Stomach (tissue), 9 donors: ENCODE data around the gene ULK4. TPM values are rescaled to one million over a fixed set of nuclear protein-coding genes. Genes with fewer than 3 reads are reported as not detected.

Experiments used
- DNase-seq, 2 donors: peaks; one replicate each; pipeline versions ENCODE4 v3.0.0 to v3.0.0-alpha.2; 2013 to 2019
- H3K27ac ChIP-seq, 5 donors: fragments of 200-600 bp in 4 of 5; sonication (generic) in 4 of 5; one replicate each; pipeline ENCODE4 v1.5.1; 2013 to 2019; ENCODE audit warnings: mild to moderate bottlenecking in 1 of 5, moderate library complexity in 1 of 5
- H3K27me3 ChIP-seq, 3 donors: fragments of 200-600 bp; sonication (generic); one replicate each; pipeline ENCODE4 v1.5.1; 2017 to 2019; ENCODE audit warnings: mixed run types in 1 of 3
- H3K36me3 ChIP-seq, 4 donors: fragments of 200-600 bp; sonication (generic); 1 replicate in 3 of 4; 2 replicates in 1 of 4; pipeline ENCODE4 v1.5.1; 2016 to 2019
- H3K4me1 ChIP-seq, 4 donors: fragments of 200-600 bp; sonication (generic); one replicate each; pipeline ENCODE4 v1.5.1; 2016 to 2019
- H3K4me3 ChIP-seq, 4 donors: fragments of 200-600 bp; sonication (generic) in 3 of 4; one replicate each; pipeline ENCODE4 v1.5.1; 2016 to 2019; ENCODE audit warnings: mild to moderate bottlenecking in 1 of 4
- H3K9me3 ChIP-seq, 4 donors: fragments of 200-600 bp; sonication (generic); one replicate each; pipeline ENCODE4 v1.5.1; 2016 to 2019
- CTCF ChIP-seq, 7 experiments: fragments of 450-650 bp in 4 of 7; fragments of 200-600 bp in 3 of 7; sonication (generic) in 3 of 7; IDR thresholded peaks; one replicate each; pipeline ENCODE4 v1.5.1; 2016 to 2019; ENCODE audit warnings: antibody characterized with exemption in 7 of 7, control low read depth in 2 of 7, mild to moderate bottlenecking in 1 of 7
- EP300 ChIP-seq: sonication (generic); formaldehyde crosslinking; IDR thresholded peaks from one replicate; pipeline ENCODE4 v1.6.1; 2017; ENCODE audit warnings: antibody characterized with exemption
- POLR2A ChIP-seq, 4 donors: fragments of 450-650 bp; IDR thresholded peaks; one replicate each; pipeline ENCODE4 v1.6.1; 2016; ENCODE audit warnings: antibody characterized with exemption in 4 of 4, control low read depth in 2 of 4, mild to moderate bottlenecking in 1 of 4, moderate library complexity in 1 of 4
- POLR2AphosphoS5 ChIP-seq, 3 donors: sonication (generic); formaldehyde crosslinking; IDR thresholded peaks; one replicate each; pipeline ENCODE4 v1.6.1; 2016; ENCODE audit warnings: antibody characterized with exemption in 3 of 3
- WGBS, 5 donors: extraction: QIAGEN DNeasy Blood & Tissue Kit in 3 of 5; methylation state at CpG; one replicate each; pipeline versions ENCODE4 v1.1.5 to v1.1.7; 2013 to 2018; 5-methylcytosine and 5-hydroxymethylcytosine counted together
- intact Hi-C: fragments of 100-400 bp; cut with DNase I; formaldehyde crosslinking; loops from one replicate; pipeline ENCODE4 v1.15.1; 2023; ENCODE audit warnings: low total_unique reads
- polyA plus RNA-seq, 3 donors: library from polyadenylated mRNA; stranded (reverse); fragments of 200-250 nt; gene quantifications; one replicate each; pipeline ENCODE4 v1.2.3, GENCODE V29; 2013
- total RNA-seq, 5 donors: library from RNA; depleted of rRNA; stranded (reverse); fragments of >200 nt; gene quantifications; one replicate each; pipeline versions ENCODE4 v1.1.0 to v1.2.3, GENCODE V29; 2014 to 2016
- donor health status: healthy with polysubstance abuse.
- donor health status: Bipolar disorder and iron deficiency.
- donor health status: healthy.

ULK4 gene
- total and polyA plus RNA-seq, 8 donors: 1.6 to 150 (median 7.4) TPM

DNA sequence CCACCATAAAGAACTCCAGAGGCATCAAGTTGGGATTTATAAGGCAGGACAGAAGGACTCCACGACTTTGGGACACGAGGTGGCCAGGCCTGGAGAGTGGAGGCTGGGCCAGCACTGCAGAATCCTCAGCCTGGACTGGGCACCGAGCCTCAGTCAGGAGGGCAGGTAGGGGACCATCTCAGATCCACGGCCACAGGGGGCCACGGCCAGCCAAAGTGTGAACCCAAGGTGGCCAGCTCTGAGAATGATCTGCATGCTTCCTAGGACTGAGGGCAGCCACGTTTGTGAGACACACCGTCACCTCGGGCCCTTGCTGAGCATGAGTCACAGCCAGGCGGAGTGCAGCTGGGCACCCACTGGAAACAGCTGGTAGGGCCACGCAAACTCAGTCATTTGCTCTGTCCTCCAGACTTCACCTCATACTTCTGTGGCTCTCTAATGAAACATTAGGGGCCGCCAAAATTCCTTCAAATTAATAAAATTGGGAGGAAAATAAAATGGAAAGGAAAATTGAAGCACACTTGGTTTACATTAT is 696.8 kb downstream of the ULK4 start:
- no peaks in the 10 kb centered on the region for H3K9me3 ChIP-seq
- DNase-seq: no peak
- no peak overlapping the region for H3K27ac ChIP-seq
- TF ChIP-seq EP300: no peak
- TF ChIP-seq CTCF (IDR thresholded peaks at IDR 0.05): no peak
- no peak for TF ChIP-seq POLR2A (IDR thresholded peaks at IDR 0.05)
- TF ChIP-seq POLR2AphosphoS5 (IDR thresholded peaks at IDR 0.05): no peak
- WGBS, 5 donors: 85 to 87% (median 86%) methylated on average over 7 to 11 of the region's 11 CpGs
- no peaks in the 10 kb centered on the region for H3K4me1 ChIP-seq
- no peak overlapping the region for H3K4me3 ChIP-seq
- H3K27me3 ChIP-seq: no peaks in the 10 kb centered on the region
- intact Hi-C loops: no loop called here
- no peaks in the 10 kb centered on the region for H3K36me3 ChIP-seq

DNA sequence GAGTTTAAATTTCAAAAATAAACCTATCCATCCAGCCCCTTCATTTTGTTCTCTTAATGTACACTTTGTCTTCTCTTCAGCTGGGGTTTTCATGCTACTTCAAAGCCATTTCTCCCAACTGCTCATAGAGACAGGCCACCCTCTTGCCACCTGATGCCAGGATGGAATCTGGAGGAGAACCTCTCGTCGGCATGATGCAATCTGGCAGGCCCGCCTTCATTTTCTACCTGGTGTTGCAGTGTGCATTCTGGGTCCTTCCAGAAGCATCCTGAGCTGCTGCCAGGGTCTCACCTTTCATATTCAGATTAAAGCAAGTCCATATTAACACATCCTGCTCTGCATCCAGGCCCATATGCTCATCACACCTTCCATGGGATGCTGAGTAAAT is 701.8 kb downstream of the ULK4 start:
- intact Hi-C loops: no loop called here
- 91 to 98% (median 93%) methylated on average over 3 of the region's 3 CpGs for WGBS, 5 donors
- Histone ChIP-seq H3K4me1 (no peaks in the 10 kb centered on the region), H3K27ac (no peak overlapping the region), H3K9me3 (no peaks in the 10 kb centered on the region), H3K27me3 (no peaks in the 10 kb centered on the region), H3K36me3 (no peaks in the 10 kb centered on the region), H3K4me3 (no peak overlapping the region)
- DNase-seq: no peak
- TF ChIP-seq EP300: no peak
- no peak for TF ChIP-seq POLR2AphosphoS5 (IDR thresholded peaks at IDR 0.05)

DNA sequence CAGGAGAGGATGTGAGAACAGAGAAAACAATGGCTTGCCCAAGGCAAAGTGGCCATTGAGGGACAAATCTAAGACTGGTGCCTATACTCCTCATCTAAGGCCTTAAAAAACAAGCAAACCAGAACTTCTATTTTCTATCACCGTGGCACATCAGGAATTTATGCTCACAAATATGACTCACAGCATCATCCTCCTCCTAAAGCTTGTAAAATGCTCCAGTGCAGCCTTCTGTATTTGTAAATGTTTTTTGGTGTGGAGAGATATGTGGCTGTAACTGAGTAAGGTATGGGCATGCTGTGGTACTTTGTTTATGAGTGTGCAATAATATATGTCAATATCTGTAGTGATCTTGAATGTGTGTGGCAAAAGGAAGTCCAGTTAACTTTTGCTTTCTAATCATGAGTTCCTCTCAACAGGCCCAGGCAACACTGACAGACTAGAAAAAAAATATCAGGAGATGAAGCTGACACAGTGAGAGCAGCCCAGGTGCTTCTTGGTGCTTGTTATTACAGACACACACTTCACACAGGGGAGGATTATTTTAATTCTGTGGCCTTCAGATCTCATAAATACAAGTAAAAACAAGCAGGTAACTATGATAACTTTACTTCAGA is 702.3 kb downstream of the ULK4 start:
- H3K9me3 ChIP-seq: no peaks in the 10 kb centered on the region
- WGBS, 5 donors: 72 to 88% (median 81%) methylated on average over 1 of the region's 1 CpG
- H3K4me1 ChIP-seq: no peaks in the 10 kb centered on the region
- no peak overlapping the region for H3K4me3 ChIP-seq
- intact Hi-C loops: no loop called here
- H3K27me3 ChIP-seq: no peaks in the 10 kb centered on the region
- TF ChIP-seq POLR2A (IDR thresholded peaks at IDR 0.05): no peak
- no peak for TF ChIP-seq CTCF (IDR thresholded peaks at IDR 0.05)
- TF ChIP-seq EP300: no peak
- no peak for TF ChIP-seq POLR2AphosphoS5 (IDR thresholded peaks at IDR 0.05)
- no peak for DNase-seq
- H3K36me3 ChIP-seq: no peaks in the 10 kb centered on the region
- no peak overlapping the region for H3K27ac ChIP-seq

DNA sequence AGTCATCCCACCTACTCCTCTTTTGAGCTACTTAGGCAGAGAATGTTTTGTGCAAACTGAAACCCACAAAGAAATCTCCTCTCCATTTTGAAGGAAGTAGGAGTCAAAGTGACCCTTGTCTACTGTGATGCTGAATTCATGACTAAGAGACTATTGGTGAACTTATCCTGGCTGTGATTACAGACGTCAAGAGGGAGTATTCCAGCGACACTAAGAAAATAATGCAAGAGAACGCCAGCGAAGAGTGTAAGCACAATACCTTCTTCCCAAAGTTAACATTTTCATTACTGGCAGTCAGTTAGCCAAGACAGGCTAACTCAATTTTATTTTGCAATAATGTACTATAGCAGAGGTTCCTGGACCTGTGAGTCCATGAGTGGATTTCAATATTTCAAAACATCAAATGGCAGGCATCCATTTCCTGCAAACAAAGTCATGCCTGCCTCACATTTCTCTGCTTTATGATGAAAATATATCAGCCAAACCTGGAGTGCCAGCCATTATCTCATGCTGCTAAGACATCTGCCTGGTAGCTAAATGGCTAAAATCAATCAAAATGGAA is 703.6 kb downstream of the ULK4 start:
- intact Hi-C loops: no loop called here
- WGBS, 5 donors: 81 to 89% (median 89%) methylated on average over 4 of the region's 4 CpGs
- TF ChIP-seq EP300 (no peak), POLR2A (IDR thresholded peaks at IDR 0.05) (no peak), CTCF (IDR thresholded peaks at IDR 0.05) (no peak), POLR2AphosphoS5 (IDR thresholded peaks at IDR 0.05) (no peak)
- H3K36me3 ChIP-seq: no peaks in the 10 kb centered on the region
- no peak for DNase-seq
- no peaks in the 10 kb centered on the region for H3K27me3 ChIP-seq
- no peak overlapping the region for H3K4me3 ChIP-seq
- no peaks in the 10 kb centered on the region for H3K9me3 ChIP-seq
- H3K4me1 ChIP-seq: no peaks in the 10 kb centered on the region
- H3K27ac ChIP-seq: no peak overlapping the region

DNA sequence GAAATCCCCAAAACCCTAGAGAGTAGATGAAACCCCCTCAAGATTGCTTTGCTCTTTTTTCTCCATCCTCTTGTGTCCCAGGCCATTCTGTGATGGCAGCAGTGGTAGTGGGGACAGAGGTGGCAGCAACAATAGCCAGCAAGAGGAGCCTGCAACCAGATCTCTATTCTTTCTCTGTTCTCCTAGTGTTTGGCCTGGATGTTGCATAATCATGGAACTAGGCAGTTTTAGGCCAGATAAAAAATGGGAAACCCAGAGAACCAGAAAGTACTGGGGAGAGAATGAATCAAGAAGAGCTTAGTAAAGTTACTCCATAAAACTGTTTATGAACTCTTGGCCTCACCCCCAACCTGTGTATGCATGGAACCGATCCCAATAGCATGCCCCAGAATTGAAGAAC is 710.3 kb downstream of the ULK4 start:
- H3K9me3 ChIP-seq: no peaks in the 10 kb centered on the region
- TF ChIP-seq POLR2AphosphoS5 (IDR thresholded peaks at IDR 0.05): no peak
- no peaks in the 10 kb centered on the region for H3K4me1 ChIP-seq
- H3K4me3 ChIP-seq: no peak overlapping the region
- H3K27ac ChIP-seq: no peak overlapping the region
- 89 to 100% (median 100%) methylated on average over 1 of the region's 1 CpG for WGBS, 5 donors
- H3K36me3 ChIP-seq: no peaks in the 10 kb centered on the region
- DNase-seq: no peak
- H3K27me3 ChIP-seq: no peaks in the 10 kb centered on the region
- intact Hi-C loops: no loop called here
